Limb (tissue), 2 donors: ENCODE data around the gene XRCC4.
"Not testable (repeated sequence)": the region's sequence is repeated elsewhere in the genome, so short reads cannot be mapped to it uniquely, and the experiment has no call there.

ENCODE experiments used
- DNase-seq, 2 donors: peaks; one replicate each; pipeline ENCODE4 v3.0.0-alpha.2; 2016; ENCODE audit errors: extremely low spot score in 2 of 2

Gene XRCC4

GRCh38 chr5:83345423-83345822, 268.1 kb downstream of the XRCC4 start:
- DNase-seq, result no peak

GRCh38 chr5:83348281-83348780, 271.0 kb downstream of the XRCC4 start:
- DNase-seq, result no peak

GRCh38 chr5:83353231-83353630, 275.9 kb downstream of the XRCC4 start:
- no peak for DNase-seq

- DNase-seq, result no peak
Observed at GRCh38 chr5:83353774-83354173, 276.4 kb downstream of the XRCC4 start.

GRCh38 chr5:83354958-83355357, 277.6 kb downstream of the XRCC4 start:
- no peak for DNase-seq

GRCh38 chr5:83355482-83356014, 278.2 kb downstream of the XRCC4 start:
- not testable (repeated sequence) for DNase-seq

- DNase-seq, result no peak
Observed at GRCh38 chr5:83357621-83358231, 280.4 kb downstream of the XRCC4 start.

- no peak for DNase-seq
Observed at GRCh38 chr5:83360573-83360972, 283.2 kb downstream of the XRCC4 start.

GRCh38 chr5:83362526-83362925, 285.2 kb downstream of the XRCC4 start:
- DNase-seq, result no peak

GRCh38 chr5:83363111-83363885, 286.0 kb downstream of the XRCC4 start:
- DNase-seq, result no peak

GRCh38 chr5:83363886-83364275, 286.5 kb downstream of the XRCC4 start:
- DNase-seq, result no peak

GRCh38 chr5:83364312-83365299, 287.3 kb downstream of the XRCC4 start:
- no peak for DNase-seq

- DNase-seq, result no peak
Observed at GRCh38 chr5:83368319-83368718, 291.0 kb downstream of the XRCC4 start.

GRCh38 chr5:83368835-83369234, 291.5 kb downstream of the XRCC4 start:
- DNase-seq, result no peak

- no peak for DNase-seq
Observed at GRCh38 chr5:83370957-83371356, 293.6 kb downstream of the XRCC4 start.

- no peak for DNase-seq
Observed at GRCh38 chr5:83371726-83372125, 294.4 kb downstream of the XRCC4 start.

GRCh38 chr5:83374547-83374946, 297.2 kb downstream of the XRCC4 start:
- no peak for DNase-seq

GRCh38 chr5:83375049-83375745, 297.9 kb downstream of the XRCC4 start:
- no peak for DNase-seq

- no peak for DNase-seq
Observed at GRCh38 chr5:83376461-83376860, 299.1 kb downstream of the XRCC4 start.

GRCh38 chr5:83377131-83377865, 300.0 kb downstream of the XRCC4 start:
- no peak for DNase-seq
